Measurements from ENCODE around the gene AEBP2.
"Not testable (repeated sequence)": the region's sequence is repeated elsewhere in the genome, so short reads cannot be mapped to it uniquely, and the experiment has no call there.

The AEBP2 gene, protein sequence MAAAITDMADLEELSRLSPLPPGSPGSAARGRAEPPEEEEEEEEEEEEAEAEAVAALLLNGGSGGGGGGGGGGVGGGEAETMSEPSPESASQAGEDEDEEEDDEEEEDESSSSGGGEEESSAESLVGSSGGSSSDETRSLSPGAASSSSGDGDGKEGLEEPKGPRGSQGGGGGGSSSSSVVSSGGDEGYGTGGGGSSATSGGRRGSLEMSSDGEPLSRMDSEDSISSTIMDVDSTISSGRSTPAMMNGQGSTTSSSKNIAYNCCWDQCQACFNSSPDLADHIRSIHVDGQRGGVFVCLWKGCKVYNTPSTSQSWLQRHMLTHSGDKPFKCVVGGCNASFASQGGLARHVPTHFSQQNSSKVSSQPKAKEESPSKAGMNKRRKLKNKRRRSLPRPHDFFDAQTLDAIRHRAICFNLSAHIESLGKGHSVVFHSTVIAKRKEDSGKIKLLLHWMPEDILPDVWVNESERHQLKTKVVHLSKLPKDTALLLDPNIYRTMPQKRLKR

DNA sequence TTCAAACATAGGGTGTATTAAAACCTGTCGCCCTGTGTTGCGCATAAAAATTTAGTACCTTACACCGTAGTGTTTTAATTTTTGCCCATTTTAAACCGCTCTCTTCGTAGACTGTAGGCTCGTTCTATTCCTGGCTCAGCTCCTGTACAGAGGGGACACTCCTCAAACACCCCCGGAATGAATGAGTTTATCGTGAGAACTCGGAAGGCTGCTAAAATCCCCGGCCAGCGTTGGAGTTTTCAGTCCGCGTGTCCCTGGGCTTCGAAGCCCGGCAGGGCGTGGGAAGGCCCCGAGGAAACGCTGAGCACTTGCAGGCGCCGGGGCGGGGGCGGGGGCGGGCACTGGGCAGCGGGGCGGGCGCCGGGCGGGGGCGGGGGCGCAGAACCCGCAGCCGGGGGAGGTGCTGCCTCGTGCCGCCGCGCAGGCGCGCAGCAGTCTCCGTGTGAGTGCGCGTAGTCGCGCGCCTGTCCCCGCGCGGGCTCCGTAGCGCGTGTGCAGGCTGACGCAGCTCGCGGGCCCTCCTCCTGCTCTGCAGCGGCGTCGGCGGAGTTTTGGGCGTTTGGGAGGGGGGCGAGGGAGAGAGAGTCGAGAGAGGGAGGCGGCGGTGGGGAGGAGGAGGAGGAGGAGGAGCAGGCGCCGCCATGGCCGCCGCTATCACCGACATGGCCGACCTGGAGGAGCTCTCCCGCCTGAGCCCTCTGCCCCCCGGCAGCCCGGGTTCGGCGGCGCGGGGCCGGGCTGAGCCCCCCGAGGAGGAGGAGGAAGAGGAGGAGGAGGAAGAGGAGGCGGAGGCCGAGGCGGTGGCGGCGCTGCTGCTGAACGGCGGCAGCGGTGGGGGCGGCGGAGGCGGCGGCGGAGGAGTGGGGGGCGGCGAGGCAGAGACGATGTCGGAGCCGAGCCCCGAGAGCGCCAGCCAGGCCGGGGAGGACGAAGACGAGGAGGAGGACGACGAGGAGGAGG, at the start of gene AEBP2:
TSS of gene AEBP2 (plus strand) at position 434 of the 960 bp plus-strand sequence. CDS start at position 642, 208 bp downstream.
- peak; percentile 70 to 92 for DNase-seq

DNA sequence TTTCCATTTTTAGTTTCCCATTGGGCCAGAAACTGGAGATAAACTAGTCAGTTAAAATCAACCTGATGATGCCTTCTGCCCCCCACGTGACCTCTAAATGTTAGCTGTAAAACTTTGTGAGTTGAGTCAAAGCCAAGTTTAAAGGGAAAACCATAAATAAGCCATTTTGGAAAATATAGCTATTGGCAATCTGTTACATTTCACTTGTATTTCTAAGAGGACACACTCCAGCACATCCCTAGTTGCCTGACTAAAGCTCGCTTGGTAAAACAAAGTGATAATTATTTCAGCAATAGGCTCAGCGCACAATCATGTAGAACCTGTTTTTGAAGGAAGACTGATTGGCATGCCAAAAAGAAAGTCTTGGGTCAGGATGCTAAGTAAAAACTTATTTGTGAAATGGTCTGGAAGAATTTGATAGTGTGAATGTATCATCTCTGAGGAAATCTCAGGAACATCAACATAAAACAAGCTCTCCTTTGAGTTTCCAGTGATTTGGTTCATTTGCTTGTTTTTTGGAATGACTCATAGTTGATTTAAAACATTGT, 49.2 kb upstream of the AEBP2 start:
- DNase-seq = peak in 1 of 2 experiments; percentile 12

DNA sequence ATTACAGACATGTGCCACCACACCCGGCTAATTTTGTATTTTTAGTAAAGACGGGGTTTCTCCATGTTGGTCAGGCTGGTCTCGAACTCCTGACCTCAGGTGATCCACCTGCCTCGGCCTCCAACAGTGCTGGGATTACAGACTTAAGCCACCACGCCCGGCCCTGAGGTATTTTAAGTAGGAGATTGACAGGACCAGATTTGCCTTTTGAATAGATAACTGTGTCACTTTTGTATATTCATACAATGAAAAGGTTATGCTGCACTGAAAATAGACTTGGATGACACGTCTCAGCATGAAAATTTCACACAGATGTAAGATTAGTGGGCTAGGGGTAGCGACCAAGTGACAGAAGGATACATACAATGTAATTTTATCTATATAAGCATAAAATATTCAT, 46.6 kb upstream of the AEBP2 start:
- DNase-seq = not testable (repeated sequence)

DNA sequence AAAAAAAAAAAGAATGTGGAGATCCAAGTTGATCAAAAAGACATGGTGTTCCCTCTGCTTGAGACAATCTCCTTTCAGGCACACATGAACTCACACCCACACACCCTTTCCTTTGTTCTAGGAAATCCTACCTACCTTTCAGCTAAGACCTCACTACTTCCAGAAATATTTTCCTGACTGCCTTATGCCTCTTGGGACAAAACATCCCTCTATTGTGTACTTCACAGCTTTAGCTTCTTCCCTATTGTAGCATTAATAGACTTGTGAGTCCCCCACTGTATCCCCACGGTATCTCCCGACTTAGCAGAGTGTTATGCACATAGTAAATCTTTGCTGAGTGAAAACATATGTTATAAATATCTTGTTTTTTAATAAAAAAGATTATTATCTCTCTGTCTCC, 44.9 kb upstream of the AEBP2 start:
- no peak for DNase-seq

DNA sequence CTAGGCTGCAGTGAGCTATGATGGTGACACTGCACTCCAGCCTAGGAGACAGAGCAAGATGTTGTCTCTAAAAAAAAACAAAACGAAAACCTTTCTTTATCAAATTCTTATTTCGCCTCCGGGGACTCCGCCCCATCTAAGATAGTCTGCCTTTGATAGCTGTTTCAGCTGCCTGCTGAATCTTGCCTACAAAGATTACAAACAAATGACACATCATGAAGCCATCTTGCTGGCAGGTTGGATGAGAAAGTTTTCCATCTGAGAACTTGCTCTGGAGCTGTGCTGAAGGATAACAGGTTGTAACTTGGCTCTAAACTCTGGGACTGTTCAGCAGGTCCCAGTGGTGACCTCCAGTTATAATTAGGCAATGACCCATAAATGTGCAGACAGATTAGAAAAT, 41.8 kb upstream of the AEBP2 start:
- DNase-seq = no peak

DNA sequence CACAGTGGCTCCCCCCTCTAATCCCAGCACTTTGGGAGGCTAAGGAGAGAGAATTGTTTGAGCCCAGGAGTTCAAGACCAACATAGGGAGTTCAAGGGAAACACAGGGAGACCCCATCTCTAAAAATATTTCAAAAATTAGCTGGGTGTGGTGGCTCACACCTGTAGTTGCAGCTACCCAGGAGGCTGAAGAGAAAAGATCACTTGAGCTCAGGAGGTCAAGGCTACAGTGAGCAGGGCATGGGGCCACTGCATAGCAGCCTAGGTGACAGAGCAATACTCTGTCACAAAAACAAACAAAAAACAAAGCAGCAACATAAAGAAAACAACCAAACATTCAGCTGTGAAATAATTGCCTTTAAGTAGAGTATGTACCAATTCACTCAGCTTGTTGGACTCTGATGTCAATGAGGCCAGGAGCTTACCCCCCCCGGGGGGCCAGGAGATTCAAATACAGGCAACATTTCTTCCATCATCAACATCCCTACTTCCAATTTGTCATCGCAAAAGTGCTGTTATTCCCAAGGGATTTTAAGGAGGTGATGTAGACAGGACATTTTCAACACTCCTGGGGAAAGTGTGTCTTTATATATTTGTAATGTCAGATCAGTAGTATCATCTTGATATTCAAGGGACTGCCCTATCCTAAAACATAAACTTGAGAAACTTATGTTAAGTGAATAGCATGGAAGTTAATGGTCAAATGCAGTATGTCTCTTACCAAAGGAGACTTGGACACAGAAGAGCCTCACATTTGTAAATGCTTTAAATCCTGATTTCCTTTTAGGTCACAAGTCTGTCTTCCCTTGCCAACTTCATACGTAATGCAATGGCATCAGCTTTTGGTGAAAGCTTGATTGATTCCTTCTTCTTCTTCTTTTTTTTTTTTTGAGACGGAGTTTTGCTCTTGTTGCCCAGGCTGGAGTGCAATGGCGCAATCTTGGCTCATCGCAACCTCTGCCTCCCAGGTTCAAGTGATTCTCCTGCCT, 40.6 kb upstream of the AEBP2 start:
- no peak for DNase-seq

DNA sequence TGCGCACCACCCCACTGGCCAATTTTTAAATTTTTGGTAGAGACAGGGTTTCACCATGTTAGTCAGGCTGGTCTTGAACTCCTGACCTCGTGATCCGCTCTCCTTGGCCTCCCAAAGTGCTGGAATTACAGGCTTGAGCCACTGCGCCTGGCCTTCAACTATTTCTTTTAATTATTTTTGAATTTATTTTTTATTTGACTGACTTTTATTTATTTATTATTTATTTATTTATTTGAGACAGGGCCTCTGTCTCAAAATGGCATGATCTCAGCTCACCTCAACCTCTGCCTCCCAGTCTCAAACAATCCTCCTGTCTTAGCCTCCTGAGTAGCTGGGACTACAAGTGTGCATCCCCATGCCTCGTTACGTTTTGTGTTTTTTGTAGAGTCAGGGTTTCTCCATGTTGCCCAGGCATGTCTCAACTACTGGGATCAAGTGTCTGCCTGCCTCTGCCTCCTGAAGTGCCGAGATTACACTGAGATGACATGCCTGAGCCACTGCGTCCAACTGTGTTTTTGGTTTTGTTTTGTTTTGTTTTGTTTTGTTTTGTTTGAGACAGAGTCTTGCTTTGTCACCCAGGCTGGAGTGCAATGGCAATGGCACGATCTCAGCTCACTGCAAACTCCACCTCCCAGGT, 38.5 kb upstream of the AEBP2 start:
- DNase-seq = not testable (repeated sequence)

DNA sequence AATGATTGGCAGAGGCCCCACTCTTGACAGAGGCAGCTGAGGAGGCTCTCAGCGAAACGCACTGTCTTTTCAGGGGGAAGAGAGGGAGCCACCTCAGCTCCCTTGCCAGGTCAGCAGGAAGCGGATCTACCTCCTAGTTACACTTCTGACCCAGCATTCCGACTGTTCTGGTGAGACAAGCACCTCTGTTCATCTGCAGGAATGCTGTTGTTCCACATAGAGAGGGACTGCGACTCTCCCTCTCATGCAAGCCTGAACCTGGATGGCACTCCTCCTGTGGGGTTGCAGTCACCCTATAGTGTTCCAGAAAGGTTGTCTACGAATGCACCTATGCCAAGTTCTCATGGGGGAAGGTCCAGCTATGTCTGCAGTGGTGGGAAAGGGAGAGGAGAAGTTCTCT, 37.1 kb upstream of the AEBP2 start:
- DNase-seq = no peak

DNA sequence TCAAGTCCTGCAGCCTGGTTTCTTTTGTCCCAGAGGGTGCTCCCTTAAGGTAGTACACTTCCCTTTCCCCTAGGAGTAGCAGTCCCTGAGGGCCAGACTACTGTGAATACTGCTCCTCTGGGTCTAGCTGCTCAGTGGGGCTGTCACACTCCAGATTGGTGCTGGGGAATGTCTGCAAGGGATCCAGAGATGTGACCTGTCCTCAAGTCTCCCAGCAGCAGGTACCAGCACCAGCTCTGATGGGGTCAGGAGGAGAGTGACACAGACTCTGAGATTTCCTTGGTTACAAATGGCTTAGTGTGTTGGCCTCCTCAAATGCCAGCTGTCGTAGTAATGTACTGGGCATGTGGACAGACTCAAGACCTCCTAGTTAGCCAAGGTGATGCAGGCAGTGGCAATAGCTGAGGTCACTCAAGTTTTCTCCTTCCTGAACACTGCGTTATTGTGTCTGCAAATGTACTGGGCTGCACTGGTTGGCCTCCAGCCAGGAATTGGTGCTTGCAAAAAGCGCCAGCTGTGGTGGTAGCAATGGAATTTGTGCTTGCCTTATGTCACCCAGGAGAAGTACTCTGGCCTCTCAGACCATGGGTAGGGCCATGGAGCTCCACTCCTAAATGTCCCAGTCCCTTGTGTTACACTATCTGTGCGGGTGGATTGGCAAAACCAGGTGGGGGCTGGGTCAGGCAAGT, 36.4 kb upstream of the AEBP2 start:
- DNase-seq = peak in 1 of 2 experiments; percentile 75

DNA sequence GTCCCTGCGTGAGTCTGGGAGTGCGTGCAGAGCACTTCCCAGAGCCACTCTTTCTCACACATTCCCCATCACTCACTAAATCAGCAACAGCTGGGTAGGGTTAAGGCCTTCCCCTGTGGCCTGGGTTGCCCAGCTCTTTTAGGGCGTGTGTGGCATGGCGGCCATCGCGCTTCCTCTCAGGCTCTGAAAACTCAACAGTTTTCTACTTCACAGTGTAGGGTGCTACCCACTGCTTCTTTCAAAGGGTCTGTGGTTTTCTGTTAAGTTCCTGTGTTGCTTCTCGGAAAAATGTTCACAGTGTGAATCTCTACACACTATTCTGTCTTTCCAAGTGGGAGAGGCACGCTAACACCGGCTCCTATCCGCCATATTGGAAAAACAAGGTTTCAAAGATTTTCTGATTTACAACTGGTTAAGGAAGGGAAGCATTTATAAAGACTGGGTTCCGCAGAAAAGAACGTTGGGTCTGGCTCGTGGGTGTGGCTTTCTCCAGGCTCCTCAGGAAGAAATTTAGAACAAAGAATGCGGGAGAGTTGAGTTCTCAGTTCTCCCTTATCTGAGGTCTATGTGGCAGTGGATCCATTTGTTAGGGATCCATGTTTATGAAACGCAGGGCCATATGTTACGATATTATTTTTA, 34.9 kb upstream of the AEBP2 start:
- no peak for DNase-seq

DNA sequence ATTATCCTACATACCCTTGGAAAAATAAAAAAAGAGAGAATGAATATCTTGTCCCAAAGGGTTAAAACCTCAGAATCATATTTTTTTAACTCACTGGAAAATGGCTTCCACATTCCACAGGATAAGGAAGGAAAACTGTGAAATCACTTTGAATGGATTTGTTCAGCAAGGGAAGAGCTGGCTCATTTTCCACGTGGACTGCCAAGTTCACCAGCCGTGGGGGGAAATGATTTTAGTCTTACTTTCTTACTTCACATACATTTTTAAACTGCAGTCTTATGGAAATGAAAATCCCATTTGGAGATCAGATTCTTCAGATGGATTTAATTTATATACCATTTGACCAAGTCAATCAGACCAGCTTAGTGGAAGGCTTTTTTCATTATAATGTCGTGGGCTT, 29.9 kb upstream of the AEBP2 start:
- no peak for DNase-seq

DNA sequence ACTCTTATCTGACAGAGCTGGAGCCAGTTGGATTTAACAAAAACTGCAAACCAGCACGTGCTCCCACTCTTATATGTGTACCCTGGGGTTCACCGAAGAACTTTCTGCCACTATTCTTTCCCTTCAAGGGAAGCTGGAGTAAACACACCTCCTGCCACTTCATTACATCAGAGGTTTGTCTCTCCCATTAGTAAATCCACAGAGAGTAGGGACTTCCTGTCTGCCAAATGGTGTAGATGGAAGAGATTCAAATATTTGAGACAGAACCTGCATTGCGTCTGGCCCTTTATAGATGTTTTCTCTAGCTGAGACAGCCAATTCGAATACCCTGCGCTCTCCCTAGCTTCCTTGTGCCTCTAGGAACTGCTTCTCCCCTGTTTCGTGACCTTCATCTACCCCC, 29.1 kb upstream of the AEBP2 start:
- DNase-seq = peak in 1 of 2 experiments; percentile 53

DNA sequence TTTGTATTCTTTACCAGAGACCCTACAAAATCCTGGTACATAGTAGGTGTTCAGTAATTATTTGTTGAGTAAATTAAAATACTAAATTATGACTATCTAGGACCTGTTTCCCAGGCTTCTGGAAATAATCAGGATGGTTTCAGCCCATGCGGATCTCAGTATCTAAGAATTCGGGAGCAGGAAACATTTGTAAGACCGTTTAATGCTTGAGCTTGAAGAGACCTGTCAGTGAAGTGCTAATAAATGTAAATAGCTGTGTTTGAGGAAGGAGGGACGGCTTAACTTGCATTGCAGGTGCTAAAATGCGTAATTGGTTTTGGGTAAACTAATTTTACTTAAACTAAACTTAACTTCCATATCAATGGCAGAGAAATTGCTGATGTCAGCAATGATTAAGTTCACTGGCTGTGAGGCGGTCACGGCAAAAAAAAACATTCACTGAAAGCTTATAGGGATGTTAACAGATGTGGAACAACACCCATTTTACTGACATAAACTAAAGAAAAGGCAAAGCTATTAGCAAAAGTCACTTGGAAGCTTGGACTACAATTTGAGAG, 28.6 kb upstream of the AEBP2 start:
- no peak for DNase-seq

DNA sequence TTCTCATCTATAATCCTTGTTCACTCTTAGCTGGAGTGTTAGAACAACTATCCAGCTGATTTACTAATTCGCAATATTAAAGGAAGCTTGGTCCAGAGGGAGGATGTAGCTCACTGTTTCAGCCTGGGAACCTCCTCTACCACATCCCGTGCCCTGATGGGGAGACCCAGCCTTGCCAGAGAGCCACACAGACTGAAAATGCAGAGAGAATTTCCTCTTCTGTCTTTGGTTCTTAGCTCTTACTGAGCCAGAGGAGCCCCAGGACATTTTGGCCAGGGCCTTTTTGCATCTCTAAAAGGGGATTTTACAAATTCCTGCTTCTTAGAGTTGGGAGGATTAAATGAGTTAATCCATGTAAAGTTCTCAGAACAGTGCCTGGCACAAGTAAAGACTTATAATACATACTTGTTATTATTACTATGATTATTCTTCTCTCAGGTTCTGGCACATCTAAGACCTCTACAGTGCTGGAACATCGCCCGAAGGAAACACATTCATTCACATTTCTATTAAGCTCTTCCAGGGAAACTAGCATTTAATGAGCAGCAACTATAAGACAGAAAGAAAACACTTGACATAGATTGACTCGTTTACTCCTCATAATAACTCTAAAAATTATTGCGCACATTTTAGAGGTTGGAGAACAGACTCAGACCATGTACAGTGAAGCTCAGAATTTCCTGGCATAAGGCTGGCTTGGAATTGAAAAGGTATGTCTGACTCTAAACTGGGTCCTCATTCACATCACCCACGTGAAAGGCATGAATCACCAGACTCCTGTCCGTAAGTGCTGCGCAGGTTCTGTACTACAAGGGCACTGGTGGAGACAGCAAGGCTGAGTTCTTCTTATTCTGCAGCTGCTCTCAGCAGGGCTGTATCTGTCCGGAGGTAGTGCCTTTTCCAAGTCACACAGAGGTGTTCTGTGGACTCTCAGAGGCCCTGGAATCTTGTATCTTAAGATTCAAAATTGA, 27.8 kb upstream of the AEBP2 start:
- no peak for DNase-seq

DNA sequence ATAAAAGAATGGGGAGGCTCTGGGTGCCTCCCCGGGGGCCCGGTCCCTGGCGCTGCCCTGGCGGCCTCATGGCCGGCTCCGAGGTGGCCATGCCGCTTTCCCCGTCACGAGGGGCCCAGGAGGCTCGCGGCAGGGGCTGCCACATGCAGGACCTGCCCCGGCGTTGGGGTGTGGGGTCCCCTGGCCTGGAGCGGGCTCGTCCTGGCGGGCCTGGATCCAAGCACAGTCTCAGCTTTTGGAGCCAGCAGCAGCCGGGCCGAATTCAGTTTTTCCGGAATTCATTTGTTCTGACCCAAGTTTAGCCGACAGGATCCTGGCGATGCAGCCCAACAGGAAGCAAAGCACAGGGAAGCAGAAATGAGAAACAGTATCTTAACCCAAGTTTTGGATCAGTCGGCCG, 26.4 kb upstream of the AEBP2 start:
- DNase-seq = no peak

DNA sequence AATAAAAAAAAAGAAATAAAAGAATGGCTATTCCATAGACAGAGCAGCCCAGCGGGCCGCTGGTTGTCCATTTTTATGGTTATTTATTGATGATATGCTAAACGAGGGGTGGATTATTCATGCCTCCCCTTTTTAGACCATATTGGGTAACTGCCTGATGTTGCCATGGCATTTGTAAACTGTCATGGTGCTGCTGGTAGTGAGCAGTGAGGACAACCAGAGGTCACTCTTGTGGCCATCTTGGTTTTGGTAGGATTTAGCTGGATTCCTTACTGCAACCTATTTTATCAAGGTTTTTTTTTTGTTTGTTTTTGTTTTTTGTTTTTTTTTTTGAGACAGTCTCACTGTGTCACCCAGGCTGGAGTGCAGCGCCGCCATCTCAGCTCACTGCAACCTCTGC, 25.7 kb upstream of the AEBP2 start:
- DNase-seq = not testable (repeated sequence)

DNA sequence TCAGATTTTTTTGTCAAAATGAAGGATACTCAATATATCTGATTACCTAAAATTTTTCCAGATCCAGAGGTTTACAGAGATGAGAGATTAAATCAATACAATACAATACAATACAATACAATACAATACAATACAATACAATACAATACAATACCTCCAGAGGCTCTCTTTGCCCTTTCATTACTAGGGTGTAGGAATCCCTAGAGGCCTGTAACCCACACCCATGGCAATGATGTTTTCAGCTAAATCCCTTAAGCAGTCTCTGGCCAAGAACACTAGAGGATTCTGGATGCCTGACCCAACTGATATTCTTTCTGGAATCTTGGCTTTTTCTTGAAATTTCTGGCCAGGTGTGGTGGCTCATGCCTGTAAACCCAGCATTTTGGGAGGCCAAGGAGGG, 23.7 kb upstream of the AEBP2 start:
- no peak for DNase-seq

DNA sequence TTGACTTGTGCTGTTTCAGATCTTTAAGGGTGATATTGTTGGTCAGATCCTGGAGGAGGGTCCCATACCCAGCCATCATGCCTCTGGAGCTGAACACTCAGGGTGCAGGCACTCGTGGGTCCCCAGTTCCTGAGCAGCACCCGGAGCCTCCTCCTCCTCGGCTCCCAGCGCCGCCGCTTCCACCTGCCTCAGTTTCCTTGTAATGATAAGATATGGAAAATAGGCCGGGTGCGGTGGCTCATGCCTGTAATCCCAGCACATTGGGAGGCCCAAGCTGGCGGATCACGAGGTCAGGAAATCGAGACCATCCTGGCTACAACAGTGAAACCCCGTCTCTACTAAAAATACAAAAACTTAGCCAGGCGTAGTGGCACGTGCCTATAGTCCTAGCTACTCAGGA, 20.2 kb upstream of the AEBP2 start:
- no peak for DNase-seq

All from NCI-H446 (cell line).